Spleen (tissue), 13 donors: Measurements from ENCODE around the gene ATP4A. TPM values are rescaled to one million over a fixed set of nuclear protein-coding genes. Genes with fewer than 3 reads are reported as not detected.
A peak's percentile ranks its signal among the peaks of the same experiment; 100 is the strongest.

Experiments
- DNase-seq: peaks from one replicate; pipeline ENCODE4 v3.0.0-alpha.2; 2020
- H3K27ac ChIP-seq, 8 donors: fragments of 200-600 bp; sonication (generic) in 7 of 8; 1 replicate in 4 of 8; 2 replicates in 4 of 8; pipeline versions ENCODE4 v1.5.0 to v1.8.0; 2016 to 2021; ENCODE audit warnings: inconsistent platforms in 4 of 8, mild to moderate bottlenecking in 4 of 8, moderate library complexity in 1 of 8
- H3K27me3 ChIP-seq, 7 donors: fragments of 200-600 bp; sonication (generic) in 6 of 7; replicated peaks in 1 of 7; 1 replicate in 4 of 7; 2 replicates in 3 of 7; pipeline versions ENCODE4 v1.5.0 to v1.8.0; 2016 to 2021; ENCODE audit warnings: inconsistent platforms in 3 of 7, mild to moderate bottlenecking in 1 of 7
- H3K36me3 ChIP-seq, 6 donors: fragments of 200-600 bp; sonication (generic) in 5 of 6; 1 replicate in 4 of 6; 2 replicates in 2 of 6; pipeline versions ENCODE4 v1.5.0 to v1.8.0; 2016 to 2021; ENCODE audit warnings: inconsistent platforms in 2 of 6
- H3K4me1 ChIP-seq, 6 donors: fragments of 200-600 bp; sonication (generic) in 5 of 6; 1 replicate in 3 of 6; 2 replicates in 3 of 6; pipeline versions ENCODE4 v1.5.0 to v1.8.0; 2016 to 2021; ENCODE audit warnings: inconsistent platforms in 3 of 6
- H3K4me3 ChIP-seq, 8 donors: fragments of 200-600 bp; sonication (generic) in 7 of 8; 1 replicate in 4 of 8; 2 replicates in 4 of 8; pipeline versions ENCODE4 v1.5.0 to v1.8.0; 2016 to 2021; ENCODE audit warnings: inconsistent platforms in 4 of 8, mild to moderate bottlenecking in 4 of 8, moderate library complexity in 2 of 8
- H3K9me3 ChIP-seq, 8 donors: fragments of 200-600 bp; sonication (generic) in 7 of 8; 1 replicate in 4 of 8; 2 replicates in 4 of 8; pipeline versions ENCODE4 v1.5.0 to v1.8.0; 2016 to 2021; ENCODE audit warnings: inconsistent platforms in 4 of 8
- CTCF ChIP-seq, 11 experiments: fragments of 200-600 bp in 7 of 11; fragments of 450-650 bp in 4 of 11; sonication (generic) in 4 of 11; IDR thresholded peaks in 8 of 11; conservative IDR thresholded peaks in 3 of 11; 1 replicate in 7 of 11; 2 replicates in 4 of 11; pipeline versions ENCODE4 v1.4.0 to v1.8.0; 2016 to 2021; ENCODE audit warnings: antibody characterized with exemption in 11 of 11, inconsistent platforms in 4 of 11, mild to moderate bottlenecking in 1 of 11
- POLR2A ChIP-seq, 3 donors: fragments of 450-650 bp; IDR thresholded peaks; one replicate each; pipeline ENCODE4 v1.5.1; 2017; ENCODE audit warnings: antibody characterized with exemption in 3 of 3, mild to moderate bottlenecking in 1 of 3
- POLR2AphosphoS5 ChIP-seq, 3 donors: sonication (generic); formaldehyde crosslinking; IDR thresholded peaks; one replicate each; pipeline ENCODE4 v1.5.1; 2017; ENCODE audit warnings: antibody characterized with exemption in 3 of 3
- WGBS, 5 donors: extraction: QIAGEN DNeasy Blood & Tissue Kit in 3 of 5; methylation state at CpG; one replicate each; pipeline versions ENCODE4 v1.1.5 to v1.1.7; 2013 to 2018; 5-methylcytosine and 5-hydroxymethylcytosine counted together
- intact Hi-C: fragments of 100-400 bp; cut with DNase I; formaldehyde crosslinking; loops from one replicate; pipeline ENCODE4 v1.15.0; 2023; ENCODE audit warnings: low total_unique reads
- long read RNA-seq, 2 donors: transcript quantifications; one replicate each; lab custom pipeline, GENCODE V29; 2026
- polyA plus RNA-seq, 3 donors: library from polyadenylated mRNA; stranded (reverse); fragments of 200-250 nt; gene quantifications; one replicate each; pipeline ENCODE4 v1.2.1, GENCODE V29; 2013
- total RNA-seq, 7 donors: library from RNA; depleted of rRNA in 3 of 7; stranded (reverse); fragments of >200 nt in 3 of 7; fragmentation: NEBNext Ultra II Directional in 4 of 7; extraction: Animal tissue kit (Norgen Biotek cat#: 25700) in 4 of 7; gene quantifications; one replicate each; pipeline versions ENCODE4 v1.1.0 to v1.2.1, GENCODE V29; 2016 to 2021
- donor health status: healthy with polysubstance abuse.
- donor health status: DM: no; HTN: no; CAD: no; lungs with moderate emphysema.
- donor health status: DM: no; HTN: no; CAD: no.
- donor health status: Bipolar disorder and iron deficiency.
- donor health status: healthy.
- donor health status: DM: no; HTN: no; CAD: no.
- donor health status: DM: yes; HTN: yes; CAD: no.

The ATP4A gene
- total RNA-seq: not detected
- not detected for polyA plus RNA-seq
- long read RNA-seq, donor 1: 0 reads
- long read RNA-seq, donor 2: 0 reads

GRCh38 chr19:35563207-35563829 is at the start of gene ATP4A:
TSS of gene ATP4A (minus strand) at chr19:35563658. CDS start at chr19:35563629, 29 bp downstream.
- no peaks in the 10 kb centered on the region for H3K9me3 ChIP-seq
- WGBS, 5 donors: 67 to 80% (median 72%) methylated on average over 11 to 15 of the region's 15 CpGs
- DNase-seq: peak; percentile 61

GRCh38 chr19:35612559-35613321 is 49.3 kb upstream of the ATP4A start, which contains the start of gene HAUS5:
TSS of gene HAUS5 (plus strand) at chr19:35612735. CDS start at chr19:35612795, 60 bp downstream.
- peak; percentile 97 for DNase-seq
- H3K27me3 ChIP-seq: no peaks in the 10 kb centered on the region
- H3K36me3 ChIP-seq: peaks cover 0 to 32% (median 15%) of the 10 kb centered on the region in 6 donors
- intact Hi-C loops: no loop called here
- peaks cover 0 to 11% (median 7%) of the 10 kb centered on the region in 8 donors for H3K9me3 ChIP-seq
- WGBS, 5 donors: 0 to 1% (median 1%) methylated on average over 8 to 47 of the region's 47 CpGs
- peaks cover 7 to 40% (median 27%) of the 10 kb centered on the region in 6 donors for H3K4me1 ChIP-seq
- TF ChIP-seq POLR2AphosphoS5 (IDR thresholded peaks at IDR 0.05): peak; percentile 94 to 97 (median 94)
- peak in 1 of 3 donors; percentile 86 for TF ChIP-seq POLR2A (IDR thresholded peaks at IDR 0.05)
- peak in 6 of 11 experiments; percentile 13 to 42 (median 28) for TF ChIP-seq CTCF (IDR thresholded peaks at IDR 0.05 in 8 of 11, conservative IDR thresholded peaks at IDR 0.05 in 3 of 11)
- H3K4me3 ChIP-seq: peak within 1 kb of the TSS; percentile 62 to 77 (median 69)
- peak within 1 kb of the TSS; percentile 37 to 88 (median 78) for H3K27ac ChIP-seq

More at GRCh38 chr19:35563207-35563829, at the start of gene ATP4A:
- H3K27me3 ChIP-seq: peaks cover 0 to 68% (median 33%) of the 10 kb centered on the region in 7 donors
- intact Hi-C loops: no loop called here
- TF ChIP-seq POLR2A (IDR thresholded peaks at IDR 0.05): no peak
- no peak for TF ChIP-seq POLR2AphosphoS5 (IDR thresholded peaks at IDR 0.05)
- TF ChIP-seq CTCF (IDR thresholded peaks at IDR 0.05 in 8 of 11, conservative IDR thresholded peaks at IDR 0.05 in 3 of 11): no peak
- H3K27ac ChIP-seq: no peak within 1 kb of the TSS
- H3K36me3 ChIP-seq: no peaks in the 10 kb centered on the region
- peaks cover under 1 to 12% (median 7%) of the 10 kb centered on the region in 6 donors for H3K4me1 ChIP-seq
- no peak within 1 kb of the TSS for H3K4me3 ChIP-seq

- Histone ChIP-seq H3K27ac (peak overlapping the region; percentile 13 to 88 (median 78)), H3K36me3 (peaks cover 0 to 26% (median 14%) of the 10 kb centered on the region in 6 donors), H3K4me3 (peak overlapping the region; percentile 62 to 77 (median 69)), H3K4me1 (peaks cover 7 to 40% (median 27%) of the 10 kb centered on the region in 6 donors), H3K27me3 (no peaks in the 10 kb centered on the region), H3K9me3 (peaks cover 0 to 16% (median 12%) of the 10 kb centered on the region in 8 donors)
- no peak for DNase-seq
- intact Hi-C loops: no loop called here
- no peak for TF ChIP-seq POLR2AphosphoS5 (IDR thresholded peaks at IDR 0.05)
- TF ChIP-seq POLR2A (IDR thresholded peaks at IDR 0.05): no peak
- TF ChIP-seq CTCF (IDR thresholded peaks at IDR 0.05 in 8 of 11, conservative IDR thresholded peaks at IDR 0.05 in 3 of 11): no peak
- 36 to 40% (median 40%) methylated on average over 9 of the region's 9 CpGs for WGBS, 5 donors
Measured at GRCh38 chr19:35612224-35612558, 48.7 kb upstream of the ATP4A start.
